GM21786 (cell line): ENCODE results near the gene ZNF324B.
"Not testable (repeated sequence)": the region's sequence is repeated elsewhere in the genome, so short reads cannot be mapped to it uniquely, and the experiment has no call there.

Experiments used
- ATAC-seq: cut with Tn5 transposase; IDR thresholded peaks from one replicate; pipeline ENCODE4 v1.9.1; 2021; ENCODE audit not compliant: unreplicated experiment

ZNF324B gene

GRCh38 chr19:58453743-58454142, 2.3 kb downstream of the ZNF324B start:
- no peak for ATAC-seq

- ATAC-seq = no peak
Measured at GRCh38 chr19:58455306-58455705, 3.9 kb downstream of the ZNF324B start.

GRCh38 chr19:58456111-58456510, 4.7 kb downstream of the ZNF324B start:
- no peak for ATAC-seq

GRCh38 chr19:58460039-58460438, 8.6 kb downstream of the ZNF324B start:
- ATAC-seq = no peak

- ATAC-seq = peak; percentile 13
Measured at GRCh38 chr19:58466089-58466759, 14.8 kb downstream of the ZNF324B start.

GRCh38 chr19:58466760-58467589, 15.6 kb downstream of the ZNF324B start, which contains the start of gene ZNF324:
TSS of gene ZNF324 (plus strand) at chr19:58467080. CDS start at chr19:58469186, 2,106 bp downstream.
- ATAC-seq = peak; percentile 97

- no peak for ATAC-seq
Measured at GRCh38 chr19:58468216-58468839, 16.9 kb downstream of the ZNF324B start.

GRCh38 chr19:58469241-58470013, 18.0 kb downstream of the ZNF324B start:
- ATAC-seq = no peak

GRCh38 chr19:58470837-58471543, 19.6 kb downstream of the ZNF324B start:
- ATAC-seq = not testable (repeated sequence)

GRCh38 chr19:58471736-58472135, 20.3 kb downstream of the ZNF324B start:
- ATAC-seq = no peak

GRCh38 chr19:58473775-58474174, 22.4 kb downstream of the ZNF324B start:
- no peak for ATAC-seq

- no peak for ATAC-seq
Measured at GRCh38 chr19:58474291-58474996, 23.0 kb downstream of the ZNF324B start.

GRCh38 chr19:58474997-58475713, 23.7 kb downstream of the ZNF324B start:
- no peak for ATAC-seq

GRCh38 chr19:58475714-58476497, 24.5 kb downstream of the ZNF324B start, which contains the start of gene ZNF446:
TSS of gene ZNF446 (plus strand) at chr19:58476352. CDS start at chr19:58477219, 867 bp downstream.
- ATAC-seq = peak; percentile 87

GRCh38 chr19:58476498-58477015, 25.1 kb downstream of the ZNF324B start:
- no peak for ATAC-seq

GRCh38 chr19:58477130-58477529, 25.7 kb downstream of the ZNF324B start:
- no peak for ATAC-seq

GRCh38 chr19:58477871-58478270, 26.4 kb downstream of the ZNF324B start:
- ATAC-seq = no peak

- no peak for ATAC-seq
Measured at GRCh38 chr19:58479303-58479702, 27.9 kb downstream of the ZNF324B start.
